ENCODE results near the gene COQ4.
"Not testable (repeated sequence)": the region's sequence is repeated elsewhere in the genome, so short reads cannot be mapped to it uniquely, and the experiment has no call there.

GRCh38 chr9:128279088-128280073 is 43.3 kb upstream of the COQ4 start:
- not testable (repeated sequence) for TF ChIP-seq POLR2AphosphoS5, CTCF (IDR thresholded peaks at IDR 0.05)
